AG04449 (cell line): ENCODE data around the gene SPTBN1.

Source experiments
- CTCF ChIA-PET: fragments of 350-600 bp; formaldehyde crosslinking; extraction: SDS; loops from one replicate; lab custom pipeline; 2021; ENCODE audit warnings: antibody characterized with exemption; lab: Yijun Ruan, JAX
- POLR2A ChIA-PET: fragments of 400-600, 350-600 bp; formaldehyde crosslinking; extraction: SDS; loops from one replicate; lab custom pipeline; 2020; ENCODE audit warnings: antibody characterized with exemption, inconsistent platforms; lab: Yijun Ruan, JAX
- DNase-seq: peaks from one replicate; pipeline ENCODE4 v3.0.0-alpha.2; 2010; ENCODE audit warnings: low read depth, low spot score
- H3K4me3 ChIP-seq: 2 replicates; pipeline ENCODE4 v1.5.1; 2011; ENCODE audit warnings: low read depth, mild to moderate bottlenecking, control low read depth, low read length
- TF ChIP-seq, protein P1 (sequence below): IDR thresholded peaks from one replicate; pipeline ENCODE4 v1.5.1; 2011; ENCODE audit warnings: mild to moderate bottlenecking, moderate library complexity, low read length, control low read depth, inconsistent platforms; ENCODE audit not compliant: insufficient read depth; ENCODE audit errors: missing control alignments

Gene SPTBN1

DNA sequence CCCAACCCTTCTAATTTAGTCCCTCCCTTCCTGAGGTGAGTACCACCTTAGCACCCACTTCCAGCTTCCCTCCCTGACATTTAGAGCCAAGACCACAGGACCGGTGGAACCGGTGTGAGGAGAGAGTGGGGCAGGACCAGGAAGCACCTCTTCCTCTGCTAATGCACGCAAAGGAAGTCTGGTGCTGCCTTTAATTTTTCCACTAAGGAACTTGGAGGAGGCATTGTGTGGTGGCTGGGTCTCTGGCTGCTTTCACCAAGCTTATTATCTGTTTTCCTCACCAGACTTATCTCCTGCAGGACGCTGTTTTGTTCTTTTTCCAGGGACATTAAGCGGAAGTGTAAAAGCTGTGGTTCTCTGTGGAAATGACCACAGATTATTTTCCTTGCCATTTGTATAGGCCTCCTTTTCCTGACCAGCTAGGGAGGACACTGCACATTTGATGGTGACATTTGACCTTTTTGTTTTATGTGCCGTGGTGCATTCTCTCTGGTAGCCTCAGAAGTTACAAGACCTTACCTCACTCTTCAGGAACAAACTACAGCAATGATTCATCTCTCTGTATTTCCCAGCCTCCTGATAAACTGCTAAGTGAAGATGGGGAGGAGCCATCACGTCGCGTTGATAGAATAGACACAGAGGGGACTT, 39.8 kb upstream of the SPTBN1 start:
- ChIA-PET POLR2A (no interaction called here), CTCF (interaction anchor here (1.1 kb wide), 1 partner anchor 11 kb away, joined by 3 read pairs; no protein-coding TSS in a partner anchor)
- no peak for DNase-seq
- no peak overlapping the region for H3K4me3 ChIP-seq
- TF ChIP-seq, protein P1, sequence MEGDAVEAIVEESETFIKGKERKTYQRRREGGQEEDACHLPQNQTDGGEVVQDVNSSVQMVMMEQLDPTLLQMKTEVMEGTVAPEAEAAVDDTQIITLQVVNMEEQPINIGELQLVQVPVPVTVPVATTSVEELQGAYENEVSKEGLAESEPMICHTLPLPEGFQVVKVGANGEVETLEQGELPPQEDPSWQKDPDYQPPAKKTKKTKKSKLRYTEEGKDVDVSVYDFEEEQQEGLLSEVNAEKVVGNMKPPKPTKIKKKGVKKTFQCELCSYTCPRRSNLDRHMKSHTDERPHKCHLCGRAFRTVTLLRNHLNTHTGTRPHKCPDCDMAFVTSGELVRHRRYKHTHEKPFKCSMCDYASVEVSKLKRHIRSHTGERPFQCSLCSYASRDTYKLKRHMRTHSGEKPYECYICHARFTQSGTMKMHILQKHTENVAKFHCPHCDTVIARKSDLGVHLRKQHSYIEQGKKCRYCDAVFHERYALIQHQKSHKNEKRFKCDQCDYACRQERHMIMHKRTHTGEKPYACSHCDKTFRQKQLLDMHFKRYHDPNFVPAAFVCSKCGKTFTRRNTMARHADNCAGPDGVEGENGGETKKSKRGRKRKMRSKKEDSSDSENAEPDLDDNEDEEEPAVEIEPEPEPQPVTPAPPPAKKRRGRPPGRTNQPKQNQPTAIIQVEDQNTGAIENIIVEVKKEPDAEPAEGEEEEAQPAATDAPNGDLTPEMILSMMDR, result no peak

DNA sequence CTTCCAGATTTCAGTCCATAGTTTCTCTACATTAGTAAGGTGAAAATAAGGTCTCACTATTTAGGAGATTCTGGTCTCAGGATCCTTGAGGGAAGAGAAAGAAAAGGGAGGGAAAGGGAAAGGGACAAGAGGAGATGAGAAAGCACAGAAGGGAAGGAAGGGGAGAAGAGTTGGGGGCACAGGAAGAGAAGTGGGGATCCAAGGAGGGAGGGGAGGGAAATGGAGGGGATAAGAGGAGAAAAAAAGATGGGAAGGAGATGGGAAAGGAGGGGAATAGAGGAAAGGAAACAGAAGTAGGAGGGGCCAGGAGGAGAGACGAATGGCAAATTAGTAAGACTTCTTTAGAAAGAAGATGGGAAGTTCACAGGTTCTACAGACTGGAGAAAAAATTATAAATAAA, 39.2 kb upstream of the SPTBN1 start:
- ChIA-PET CTCF (no interaction called here), POLR2A (no interaction called here)
- no peak overlapping the region for H3K4me3 ChIP-seq
- TF ChIP-seq, protein P1, result no peak
- DNase-seq, result no peak

DNA sequence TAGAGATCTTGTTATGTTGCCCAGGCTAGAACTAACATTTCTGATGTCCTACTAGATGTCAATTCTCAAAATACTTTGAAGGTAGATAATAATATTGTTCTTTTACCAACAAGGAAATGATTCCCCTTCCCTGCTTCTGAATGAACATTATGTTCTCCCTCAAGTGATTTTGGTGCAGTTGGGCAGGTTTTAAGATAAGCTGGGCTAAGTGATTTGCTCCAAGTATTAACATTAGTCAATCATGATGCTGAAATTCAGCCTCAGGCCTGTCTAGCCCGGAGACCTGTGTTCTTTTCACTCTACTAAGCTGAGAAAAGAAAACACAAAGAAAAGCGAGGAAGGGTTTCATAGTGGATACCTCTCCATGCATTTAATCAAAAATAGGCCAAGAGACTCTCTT, 38.5 kb upstream of the SPTBN1 start:
- no peak for DNase-seq
- ChIA-PET POLR2A (no interaction called here), CTCF (no interaction called here)
- TF ChIP-seq, protein P1, result no peak
- no peak overlapping the region for H3K4me3 ChIP-seq

DNA sequence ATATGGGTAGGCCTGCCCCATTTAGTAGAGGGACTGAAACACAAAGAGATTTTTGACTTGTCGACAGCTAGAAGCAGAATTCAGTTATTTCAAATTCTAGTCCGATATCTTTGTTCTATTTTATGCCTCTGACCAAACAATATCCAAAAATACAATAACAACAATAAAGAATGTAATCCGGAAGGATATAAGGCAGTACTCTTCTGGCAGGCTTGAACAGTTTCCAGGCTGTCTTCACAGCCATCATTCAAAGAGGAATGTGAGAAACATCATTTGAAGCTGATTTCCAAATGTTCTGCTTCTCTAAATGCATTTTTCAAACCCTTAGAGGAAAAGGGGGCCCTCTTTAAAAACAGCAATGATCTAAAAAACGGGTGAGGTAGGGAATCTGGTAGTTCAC, 36.7 kb upstream of the SPTBN1 start:
- TF ChIP-seq, protein P1, result no peak
- H3K4me3 ChIP-seq, result no peak overlapping the region
- POLR2A ChIA-PET, result no interaction called here
- CTCF ChIA-PET, result interaction anchor here (1.6 kb wide), 1 partner anchor 10 kb away, joined by 7 read pairs; no protein-coding TSS in a partner anchor
- no peak for DNase-seq

DNA sequence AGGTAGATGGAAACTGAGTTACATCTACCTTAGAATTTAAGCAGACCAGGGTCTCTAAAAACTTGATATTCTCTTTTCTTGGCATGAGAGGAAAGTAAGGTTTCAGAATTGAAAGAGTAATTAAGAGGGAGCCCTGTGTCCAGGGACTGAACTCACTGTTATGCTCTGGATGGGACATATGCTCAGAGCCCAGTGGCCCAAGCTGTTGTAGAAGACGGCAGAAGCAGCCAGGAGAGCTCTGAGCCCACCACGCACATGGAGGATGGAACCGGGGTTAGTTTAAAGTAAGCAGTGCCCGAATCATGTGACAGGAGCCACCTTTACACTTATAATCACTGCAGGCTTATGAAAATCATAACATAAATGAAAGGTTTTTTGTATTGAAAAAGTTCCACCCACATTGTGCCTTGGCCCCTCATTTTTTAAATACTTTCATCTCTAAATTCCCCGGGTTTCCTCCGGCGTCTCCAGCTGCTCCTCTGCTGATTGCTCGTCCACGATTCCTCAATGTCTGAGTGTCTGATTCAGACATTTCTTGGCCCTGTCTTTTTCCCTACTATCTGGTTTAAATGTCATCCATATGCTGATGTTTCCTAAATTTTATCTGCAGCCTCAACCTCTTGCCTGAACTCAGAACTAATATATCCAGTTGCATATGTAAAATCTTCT, 36.1 kb upstream of the SPTBN1 start:
- ChIA-PET POLR2A (no interaction called here), CTCF (interaction anchor here (1.6 kb wide), 1 partner anchor 10 kb away, joined by 7 read pairs; no protein-coding TSS in a partner anchor)
- TF ChIP-seq, protein P1, result no peak
- no peak overlapping the region for H3K4me3 ChIP-seq
- DNase-seq, result no peak

DNA sequence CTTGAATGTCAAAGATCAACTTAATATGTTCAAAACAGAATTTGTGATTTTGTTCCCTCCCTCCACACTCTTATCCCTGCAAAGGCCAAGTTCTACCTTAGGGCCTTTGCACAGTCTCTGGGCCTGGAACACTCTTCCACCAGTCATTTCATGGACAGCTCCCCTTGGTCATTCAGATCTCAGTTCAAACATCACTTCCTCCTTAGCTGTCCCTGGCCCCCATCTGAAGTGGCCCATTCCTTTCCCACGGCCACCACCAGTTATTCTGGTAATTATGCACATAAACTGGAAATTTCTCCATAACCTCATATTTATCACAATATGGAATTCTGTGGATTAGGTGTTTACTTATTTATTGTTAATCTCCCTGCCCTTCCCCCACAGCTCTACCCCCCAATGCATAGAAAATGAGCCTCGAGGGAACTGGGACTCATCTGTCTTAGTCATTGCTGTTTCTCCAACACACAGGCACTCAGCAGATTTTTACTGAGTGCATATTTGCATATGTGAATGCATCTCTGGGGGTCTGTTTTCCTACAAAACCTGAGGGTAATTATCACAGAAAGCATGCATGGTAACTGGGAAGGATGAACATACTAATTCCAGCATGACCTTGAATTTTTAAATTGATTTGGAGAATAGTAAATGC, 35.5 kb upstream of the SPTBN1 start:
- TF ChIP-seq, protein P1, result no peak
- no peak for DNase-seq
- POLR2A ChIA-PET, result no interaction called here
- CTCF ChIA-PET, result interaction anchor here (1.6 kb wide), 1 partner anchor 11 kb away, joined by 7 read pairs; no protein-coding TSS in a partner anchor
- no peak overlapping the region for H3K4me3 ChIP-seq
